ENCODE data around the gene ZNF136.

- TF ChIP-seq CTCF (IDR thresholded peaks at IDR 0.05 in 2 of 3, conservative IDR thresholded peaks at IDR 0.05 in 1 of 3; ENCODE audit: borderline replicate concordance in 1 of 3, insufficient read depth in 1 of 3, low read depth in 2 of 3, low read length in 2 of 3) (no peak), POLR2A (IDR thresholded peaks at IDR 0.05; ENCODE audit: borderline replicate concordance, extremely low read depth, insufficient read depth, insufficient read length) (no peak), POLR2AphosphoS5 (IDR thresholded peaks at IDR 0.05; ENCODE audit: low read depth, low read length) (no peak), EZH2 (IDR thresholded peaks at IDR 0.05) (no peak), YY1 (IDR thresholded peaks at IDR 0.05; ENCODE audit: extremely low read depth, insufficient replicate concordance, low read depth, low read length) (no peak), ELF1 (IDR thresholded peaks at IDR 0.05; ENCODE audit: borderline replicate concordance, low read depth) (no peak), MAX (IDR thresholded peaks at IDR 0.05) (no peak), JUND (IDR thresholded peaks at IDR 0.05) (no peak)
These were observed 6.5 kb upstream of the ZNF136 start, which contains the start of gene ZNF625 for GRCh38 chr19:12156223-12157058.

All from HCT116 (cell line).